Neural progenitor cell (in vitro differentiated cells): ENCODE measurements around the gene PTPRT.

Experiments
- EZH2 ChIP-seq: fragments of 200-600 bp; sonication (generic); IDR thresholded peaks from 2 replicates; pipeline ENCODE4 v1.6.1; 2017; ENCODE audit warnings: antibody characterized with exemption, mild to moderate bottlenecking, moderate library complexity
- TF ChIP-seq, protein P1 (sequence below): fragments of 200-600 bp; sonication (generic); IDR thresholded peaks from 2 replicates; pipeline ENCODE4 v1.5.1; 2017; ENCODE audit warnings: antibody characterized with exemption, mild to moderate bottlenecking

- TF ChIP-seq, protein P1, sequence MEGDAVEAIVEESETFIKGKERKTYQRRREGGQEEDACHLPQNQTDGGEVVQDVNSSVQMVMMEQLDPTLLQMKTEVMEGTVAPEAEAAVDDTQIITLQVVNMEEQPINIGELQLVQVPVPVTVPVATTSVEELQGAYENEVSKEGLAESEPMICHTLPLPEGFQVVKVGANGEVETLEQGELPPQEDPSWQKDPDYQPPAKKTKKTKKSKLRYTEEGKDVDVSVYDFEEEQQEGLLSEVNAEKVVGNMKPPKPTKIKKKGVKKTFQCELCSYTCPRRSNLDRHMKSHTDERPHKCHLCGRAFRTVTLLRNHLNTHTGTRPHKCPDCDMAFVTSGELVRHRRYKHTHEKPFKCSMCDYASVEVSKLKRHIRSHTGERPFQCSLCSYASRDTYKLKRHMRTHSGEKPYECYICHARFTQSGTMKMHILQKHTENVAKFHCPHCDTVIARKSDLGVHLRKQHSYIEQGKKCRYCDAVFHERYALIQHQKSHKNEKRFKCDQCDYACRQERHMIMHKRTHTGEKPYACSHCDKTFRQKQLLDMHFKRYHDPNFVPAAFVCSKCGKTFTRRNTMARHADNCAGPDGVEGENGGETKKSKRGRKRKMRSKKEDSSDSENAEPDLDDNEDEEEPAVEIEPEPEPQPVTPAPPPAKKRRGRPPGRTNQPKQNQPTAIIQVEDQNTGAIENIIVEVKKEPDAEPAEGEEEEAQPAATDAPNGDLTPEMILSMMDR, result no peak
- TF ChIP-seq EZH2, result no peak
These were observed 303.7 kb downstream of the PTPRT start for GRCh38 chr20:42886046-42886445.
